Testis (tissue), 2 donors: ENCODE results near the gene LHX4.

Experiments used
- CTCF ChIP-seq, 3 experiments: fragments of 450-650 bp in 2 of 3; fragments of 200-600 bp in 1 of 3; sonication (generic) in 1 of 3; IDR thresholded peaks; one replicate each; pipeline ENCODE4 v1.5.1; 2016 to 2019; ENCODE audit warnings: antibody characterized with exemption in 3 of 3, mild to moderate bottlenecking in 2 of 3, moderate library complexity in 1 of 3
- POLR2A ChIP-seq: fragments of 450-650 bp; IDR thresholded peaks from one replicate; pipeline ENCODE4 v1.6.1; 2017; ENCODE audit warnings: antibody characterized with exemption, mild to moderate bottlenecking, moderate library complexity

- TF ChIP-seq POLR2A = no peak
- TF ChIP-seq CTCF (IDR thresholded peaks at IDR 0.05) = no peak
These were observed 42.4 kb upstream of the LHX4 start for GRCh38 chr1:180187626-180188025.
